HepG2 (cell line): Measurements from ENCODE around the gene DRD1. TPM values are rescaled to one million over a fixed set of nuclear protein-coding genes. Genes with fewer than 3 reads are reported as not detected.

Experiments
- ATAC-seq: fragments of 200-7000 bp; cut with Tn5 transposase; 3 replicates; pipeline ENCODE4 v1.9.1; 2020; ENCODE audit warnings: mild to moderate bottlenecking, moderate library complexity
- BruUV-seq: library from RNA; stranded (reverse); fragments of 400-500 nt; replicated peaks from 2 replicates; lab custom pipeline; 2021; lab: Mats Ljungman, UMichigan
- CTCF ChIA-PET: fragments of 300-600 bp; formaldehyde crosslinking; extraction: SDS; loops from one replicate; lab custom pipeline; 2021; ENCODE audit warnings: low total read pairs, inconsistent platforms, low intra/inter-chr PET ratio; lab: Yijun Ruan, JAX
- POLR2A ChIA-PET: fragments of 350-600 bp; sonication (Branson Sonifier 250); formaldehyde crosslinking; loops from one replicate; lab custom pipeline; 2020; ENCODE audit warnings: antibody characterized with exemption, inconsistent platforms; lab: Yijun Ruan, JAX
- DNase-seq: peaks from one replicate; pipeline ENCODE4 v3.0.0-alpha.2; 2015; ENCODE audit warnings: low spot score
- FAIRE-seq: peaks from 3 replicates; lab custom pipeline; 2011; peaks lifted over from hg19 to GRCh38; lab: Jason Lieb, UNC
- H2AFZ ChIP-seq: one replicate; pipeline ENCODE4 v1.6.1; 2011; ENCODE audit warnings: low read length, inconsistent platforms
- H3K27ac ChIP-seq: fragments of 300-600 bp; 3 replicates; pipeline ENCODE4 v1.8.0; 2011; ENCODE audit warnings: mixed run types, mild to moderate bottlenecking, mixed read lengths, low read length, inconsistent platforms; ENCODE audit not compliant: insufficient read depth; ENCODE audit errors: extremely low read length
- H3K27me3 ChIP-seq, 2 experiments: fragments of 200-600 bp in 1 of 2; 2 replicates in 1 of 2; 3 replicates in 1 of 2; pipeline versions ENCODE4 v1.6.0 to v1.8.0; 2011; ENCODE audit warnings: low read length in 2 of 2, mild to moderate bottlenecking in 2 of 2, moderate library complexity in 2 of 2, inconsistent platforms in 1 of 2; ENCODE audit not compliant: insufficient read depth in 2 of 2, control insufficient read depth in 1 of 2
- H3K36me3 ChIP-seq, 2 experiments: fragments of 200-600 bp in 1 of 2; replicated peaks in 1 of 2; 2 replicates in 1 of 2; 3 replicates in 1 of 2; pipeline versions ENCODE4 v1.5.1 to v1.8.0; 2011; ENCODE audit warnings: low read length in 2 of 2, inconsistent platforms in 1 of 2; ENCODE audit not compliant: insufficient read depth in 2 of 2, control insufficient read depth in 1 of 2
- H3K4me1 ChIP-seq: 2 replicates; pipeline ENCODE4 v1.5.1; 2012; ENCODE audit warnings: low read length, inconsistent platforms; ENCODE audit not compliant: insufficient read depth
- H3K4me2 ChIP-seq: 2 replicates; pipeline ENCODE4 v1.6.0; 2011; ENCODE audit warnings: low read depth, low read length, inconsistent platforms
- H3K4me3 ChIP-seq, 3 experiments: fragments of 200-600 bp in 1 of 3; sonication (generic), shearing (Covaris generic) in 1 of 3; replicated peaks in 1 of 3; 2 replicates each; pipeline ENCODE4 v1.5.1; 2011 to 2016; ENCODE audit warnings: low read length in 3 of 3, inconsistent platforms in 2 of 3, low read depth in 2 of 3, mild to moderate bottlenecking in 2 of 3, control low read depth in 1 of 3, mixed read lengths in 1 of 3; ENCODE audit not compliant: insufficient read depth in 1 of 3
- H3K79me2 ChIP-seq: one replicate; pipeline ENCODE4 v1.6.1; 2011; ENCODE audit warnings: low read length, inconsistent platforms; ENCODE audit not compliant: insufficient read depth
- H3K9ac ChIP-seq: 2 replicates; pipeline ENCODE4 v1.6.0; 2011; ENCODE audit warnings: mild to moderate bottlenecking, low read depth, low read length, inconsistent platforms; ENCODE audit not compliant: insufficient read depth
- H3K9me3 ChIP-seq: 2 replicates; pipeline ENCODE4 v1.5.1; 2012; ENCODE audit warnings: mild to moderate bottlenecking, low read length
- H4K20me1 ChIP-seq: 2 replicates; pipeline ENCODE4 v1.6.0; 2011; ENCODE audit warnings: inconsistent platforms, mild to moderate bottlenecking, low read length, moderate library complexity; ENCODE audit not compliant: insufficient read depth
- CREB1 ChIP-seq, 2 experiments: fragments of 450-650 bp in 1 of 2; IDR thresholded peaks; 2 replicates each; pipeline ENCODE4 v1.6.1; 2016 to 2017; ENCODE audit warnings: control low read depth in 1 of 2, mild to moderate bottlenecking in 1 of 2, missing compliant biosample characterization in 1 of 2, missing genetic modification characterization in 1 of 2
- CTCF ChIP-seq: sonication (generic); formaldehyde crosslinking; IDR thresholded peaks from 2 replicates; pipeline ENCODE4 v1.5.0; 2020; ENCODE audit warnings: mild to moderate bottlenecking, missing genetic modification reagents, moderate library complexity
- ELK4 ChIP-seq: sonication (generic); formaldehyde crosslinking; IDR thresholded peaks from 2 replicates; pipeline ENCODE4 v1.9.0; 2021; ENCODE audit warnings: missing genetic modification reagents, borderline replicate concordance
- GMEB2 ChIP-seq: IDR thresholded peaks from 2 replicates; pipeline ENCODE4 v1.6.1; 2016; ENCODE audit warnings: missing biosample characterization, missing genetic modification reagents, low read depth
- HNRNPL ChIP-seq: fragments of 200-400 bp; formaldehyde crosslinking; IDR thresholded peaks from 2 replicates; pipeline ENCODE4 v1.6.1; 2017; ENCODE audit warnings: mild to moderate bottlenecking, low read depth, low read length
- MXD4 ChIP-seq: IDR thresholded peaks from 2 replicates; pipeline ENCODE4 v1.6.1; 2016; ENCODE audit warnings: mild to moderate bottlenecking, missing biosample characterization, missing genetic modification reagents
- NCOA1 ChIP-seq: sonication (generic); formaldehyde crosslinking; IDR thresholded peaks from 2 replicates; pipeline ENCODE4 v1.9.0; 2021; ENCODE audit warnings: missing genetic modification reagents
- PAWR ChIP-seq: sonication (generic); formaldehyde crosslinking; IDR thresholded peaks from 2 replicates; pipeline ENCODE4 v1.4.0; 2020; ENCODE audit warnings: missing genetic modification reagents, mild to moderate bottlenecking, borderline replicate concordance
- STAG1 ChIP-seq: sonication (generic); formaldehyde crosslinking; IDR thresholded peaks from 2 replicates; pipeline ENCODE4 v1.4.0; 2020; ENCODE audit warnings: missing genetic modification reagents
- ZNF143 ChIP-seq: sonication (generic); formaldehyde crosslinking; IDR thresholded peaks from 2 replicates; pipeline ENCODE4 v1.4.0; 2020; ENCODE audit warnings: missing genetic modification reagents
- WGBS: methylation state at CpG from one replicate; pipeline ENCODE4 v1.1.6; 2017; ENCODE audit warnings: low lambda C conversion rate; 5-methylcytosine and 5-hydroxymethylcytosine counted together
- in situ Hi-C: cut with HindIII; loops from 2 replicates; pipeline ENCODE4 v1.10.0; 2017; ENCODE audit warnings: low pct_unique_long_range_greater_than_20kb; ENCODE audit not compliant: extremely low pct_ligation_motif_present
- intact Hi-C: fragments of 100-400 bp; cut with micrococcal nuclease; formaldehyde crosslinking; loops from one replicate; pipeline ENCODE4 v1.10.0; 2022; ENCODE audit not compliant: unreplicated experiment
- polyA plus RNA-seq, 8 experiments: library from polyadenylated mRNA; depleted of rRNA in 3 of 8; stranded (reverse) in 7 of 8; unstranded in 1 of 8; fragments of >200 nt; fragmentation: Illumina TruSeq in 4 of 8; extraction: Trizol in 4 of 8; gene quantifications; 2 replicates each; pipeline versions ENCODE4 v1.2.1 to v1.2.3, GENCODE V29; 2011 to 2016; ENCODE audit warnings: low read depth in 4 of 8, missing spikeins in 1 of 8, mixed read lengths in 1 of 8; ENCODE audit not compliant: insufficient read depth in 1 of 8
- total RNA-seq, 5 experiments: library from RNA; depleted of rRNA; stranded (reverse); fragments of >200 nt; fragmentation: Illumina TruSeq; extraction: Trizol; gene quantifications; 2 replicates each; pipeline ENCODE4 v1.2.3, GENCODE V29; 2016; ENCODE audit warnings: low read depth in 1 of 5

Gene DRD1
- total and polyA plus RNA-seq, 2 of the 13 experiments (the other 11 are each of a cell fraction or from before 2014, with no cell fraction given) = not detected

- Histone ChIP-seq H3K27ac (no peak overlapping the region), H2AFZ (no peak overlapping the region), H3K9ac (no peak overlapping the region), H3K4me2 (no peak overlapping the region), H3K36me3 (no peaks in the 10 kb centered on the region), H3K27me3 (peaks cover 0 to 27% of the 10 kb centered on the region in 2 experiments; a peak in 4 of 5 replicates), H3K4me1 (peaks cover 8% of the 10 kb centered on the region; the same call in 1 of the 2 replicates), H3K9me3 (no peaks in the 10 kb centered on the region)
- intact Hi-C loops (loop anchor here (5.0 to 10.0 kb wide), 2 partner anchors 254 to 508 kb away; no protein-coding TSS in a partner anchor), in situ Hi-C loops (no loop called here)
- no peak for ATAC-seq
- WGBS = 50% methylated on average over 2 of the region's 2 CpGs
- no TSS peak for BruUV-seq
- FAIRE-seq = no peak
- CTCF ChIA-PET = interaction anchor here (1.8 kb wide), 1 partner anchor 509 kb away, joined by 9 read pairs; no protein-coding TSS in a partner anchor
- TF ChIP-seq ZNF143 = no peak
- TF ChIP-seq, all 625 proteins: peak for 0
- Histone ChIP-seq H3K4me3 (no peak overlapping the region), H4K20me1 (no peaks in the 10 kb centered on the region; the same call in 1 of the 2 replicates), H3K79me2 (no peaks in the 10 kb centered on the region)
- POLR2A ChIA-PET = no interaction called here
- DNase-seq = no peak
Observed at GRCh38 chr5:175460552-175460951, 16.6 kb upstream of the DRD1 start.

GRCh38 chr5:175460126-175460525, 16.1 kb upstream of the DRD1 start:
- DNase-seq (no peak), ATAC-seq (0 out of 3 replicates have a peak, but pooled peaks have one; percentile 30)
- POLR2A ChIA-PET = no interaction called here

More at GRCh38 chr5:175460126-175460525, 16.1 kb upstream of the DRD1 start:
- H3K4me3 ChIP-seq = no peak overlapping the region
- peaks cover 0 to 27% of the 10 kb centered on the region in 2 experiments; a peak in 4 of 5 replicates for H3K27me3 ChIP-seq
- TF ChIP-seq STAG1 (CRISPR knock-in tag) (peak; percentile 60), MXD4 (CRISPR knock-in tag) (no peak), PAWR (CRISPR knock-in tag) (no peak), CREB1 (IDR thresholded peaks at IDR 0.05) (peak; percentile 69), CREB1 (CRISPR knock-in tag; IDR thresholded peaks at IDR 0.05) (no peak), HNRNPL (no peak), GMEB2 (CRISPR knock-in tag) (no peak), NCOA1 (CRISPR knock-in tag) (no peak), CTCF (CRISPR knock-in tag) (peak; percentile 50), ELK4 (CRISPR knock-in tag) (no peak)
- TF ChIP-seq, all 625 proteins: peak for 3
- H3K9ac ChIP-seq = no peak overlapping the region
- CTCF ChIA-PET = interaction anchor here (1.8 kb wide), 1 partner anchor 509 kb away, joined by 9 read pairs; no protein-coding TSS in a partner anchor
- H4K20me1 ChIP-seq = no peaks in the 10 kb centered on the region; the same call in 1 of the 2 replicates
- no peak overlapping the region for H3K4me2 ChIP-seq
- WGBS = 35% methylated on average over 7 of the region's 7 CpGs
- no peaks in the 10 kb centered on the region for H3K9me3 ChIP-seq
- peaks cover 8% of the 10 kb centered on the region; the same call in 1 of the 2 replicates for H3K4me1 ChIP-seq
- H2AFZ ChIP-seq = no peak overlapping the region
- no peak overlapping the region for H3K27ac ChIP-seq
- in situ Hi-C loops (no loop called here), intact Hi-C loops (loop anchor here (5.0 to 10.0 kb wide), 2 partner anchors 255 to 508 kb away; no protein-coding TSS in a partner anchor)
- FAIRE-seq = peak; percentile 53
- H3K36me3 ChIP-seq = no peaks in the 10 kb centered on the region
- no peaks in the 10 kb centered on the region for H3K79me2 ChIP-seq
- BruUV-seq = no TSS peak
